AG04450 (cell line): ENCODE results near the gene SMOC1. TPM values are rescaled to one million over a fixed set of nuclear protein-coding genes. Genes with fewer than 3 reads are reported as not detected.

Source experiments
- CTCF ChIA-PET: fragments of 300-600, 350-600 bp; formaldehyde crosslinking; extraction: SDS; loops from one replicate; lab custom pipeline; 2022; ENCODE audit warnings: antibody characterized with exemption, inconsistent platforms; lab: Charles Lee
- POLR2A ChIA-PET: fragments of 350-600 bp; formaldehyde crosslinking; extraction: SDS; loops from one replicate; lab custom pipeline; 2021; ENCODE audit warnings: antibody characterized with exemption, inconsistent platforms; lab: Yijun Ruan, JAX
- DNase-seq: peaks from one replicate; pipeline ENCODE4 v3.0.0-alpha.2; 2011; ENCODE audit warnings: low read depth, low spot score
- H3K27ac ChIP-seq: one replicate; pipeline ENCODE4 v1.5.1; 2012; ENCODE audit warnings: low read depth, low read length, control low read depth
- H3K27me3 ChIP-seq: one replicate; pipeline ENCODE4 v1.6.0; 2012; ENCODE audit warnings: low read length; ENCODE audit not compliant: control insufficient read depth, insufficient read depth
- H3K4me3 ChIP-seq: 2 replicates; pipeline ENCODE4 v1.5.1; 2011; ENCODE audit warnings: mild to moderate bottlenecking, low read depth, low read length, control low read depth
- H3K9me3 ChIP-seq: 2 replicates; pipeline ENCODE4 v1.5.1; 2012; ENCODE audit warnings: low read length; ENCODE audit not compliant: control insufficient read depth, insufficient read depth
- polyA plus RNA-seq: library from polyadenylated mRNA; depleted of rRNA; stranded (reverse); fragments of >200 nt; gene quantifications from 2 replicates; pipeline ENCODE4 v1.2.3, GENCODE V29; 2011
- TF ChIP-seq, protein P1 (sequence below): IDR thresholded peaks from 2 replicates; pipeline ENCODE4 v1.5.1; 2011; ENCODE audit warnings: low read depth, low read length, control low read depth, inconsistent platforms

The SMOC1 gene
- polyA plus RNA-seq, 1 experiment: 19.2 TPM

DNA sequence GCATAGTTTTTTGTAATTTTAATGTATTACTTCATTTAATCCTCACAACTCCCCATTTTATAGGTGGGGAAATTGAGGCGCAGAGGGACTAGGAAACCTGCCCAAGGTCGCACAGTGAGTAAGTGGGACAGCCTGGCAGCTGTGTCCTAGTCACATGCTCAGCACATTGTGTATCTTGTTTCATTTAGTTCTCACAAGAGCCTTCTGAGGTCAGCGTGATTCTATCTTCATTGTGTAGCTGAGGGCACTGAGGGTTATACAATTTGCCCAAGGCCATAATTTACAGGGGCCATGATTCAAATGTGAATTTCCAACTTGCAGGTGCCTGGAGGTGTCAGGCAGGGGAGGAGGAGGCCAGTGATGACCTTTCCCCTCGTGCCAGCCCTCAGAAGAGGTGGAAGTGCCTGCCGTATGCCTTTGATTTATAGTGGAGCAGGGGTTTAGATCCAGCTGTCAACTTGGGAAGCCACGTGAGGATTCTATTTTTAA is 30.3 kb upstream of the SMOC1 start:
- Histone ChIP-seq H3K27ac (no peak overlapping the region), H3K27me3 (peaks cover 21% of the 10 kb centered on the region), H3K4me3 (no peak overlapping the region), H3K9me3 (no peaks in the 10 kb centered on the region)
- CTCF ChIA-PET: no interaction called here
- DNase-seq: no peak
- POLR2A ChIA-PET: no interaction called here
- TF ChIP-seq, protein P1, sequence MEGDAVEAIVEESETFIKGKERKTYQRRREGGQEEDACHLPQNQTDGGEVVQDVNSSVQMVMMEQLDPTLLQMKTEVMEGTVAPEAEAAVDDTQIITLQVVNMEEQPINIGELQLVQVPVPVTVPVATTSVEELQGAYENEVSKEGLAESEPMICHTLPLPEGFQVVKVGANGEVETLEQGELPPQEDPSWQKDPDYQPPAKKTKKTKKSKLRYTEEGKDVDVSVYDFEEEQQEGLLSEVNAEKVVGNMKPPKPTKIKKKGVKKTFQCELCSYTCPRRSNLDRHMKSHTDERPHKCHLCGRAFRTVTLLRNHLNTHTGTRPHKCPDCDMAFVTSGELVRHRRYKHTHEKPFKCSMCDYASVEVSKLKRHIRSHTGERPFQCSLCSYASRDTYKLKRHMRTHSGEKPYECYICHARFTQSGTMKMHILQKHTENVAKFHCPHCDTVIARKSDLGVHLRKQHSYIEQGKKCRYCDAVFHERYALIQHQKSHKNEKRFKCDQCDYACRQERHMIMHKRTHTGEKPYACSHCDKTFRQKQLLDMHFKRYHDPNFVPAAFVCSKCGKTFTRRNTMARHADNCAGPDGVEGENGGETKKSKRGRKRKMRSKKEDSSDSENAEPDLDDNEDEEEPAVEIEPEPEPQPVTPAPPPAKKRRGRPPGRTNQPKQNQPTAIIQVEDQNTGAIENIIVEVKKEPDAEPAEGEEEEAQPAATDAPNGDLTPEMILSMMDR: no peak

- no peak for DNase-seq
- POLR2A ChIA-PET: no interaction called here
These were observed 29.0 kb upstream of the SMOC1 start for GRCh38 chr14:69850086-69850735.

DNA sequence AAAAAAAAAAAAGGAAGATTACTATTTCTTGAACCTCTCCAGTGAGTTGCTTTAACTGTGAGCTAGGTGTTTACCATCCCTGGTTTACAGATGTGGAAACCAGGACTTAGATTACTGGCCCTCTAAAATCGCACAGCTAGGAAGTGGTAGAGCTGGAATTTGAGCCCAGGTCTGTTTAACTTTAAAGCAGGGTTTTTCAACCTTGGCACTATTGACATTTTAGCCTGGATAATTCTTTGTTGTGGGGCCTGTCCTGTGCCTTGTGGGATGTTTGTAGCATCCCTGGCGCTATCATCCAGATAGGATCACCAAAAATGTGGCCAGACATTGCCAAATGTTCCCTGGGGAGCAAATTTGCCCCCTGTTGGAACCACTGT is 28.5 kb upstream of the SMOC1 start:
- CTCF ChIA-PET: interaction anchor here (0.6 kb wide), 1 partner anchor 177 kb away, joined by 3 read pairs; no protein-coding TSS in a partner anchor
- H3K27me3 ChIP-seq: peaks cover 17% of the 10 kb centered on the region

More at GRCh38 chr14:69850086-69850735, 29.0 kb upstream of the SMOC1 start:
- Histone ChIP-seq H3K27me3 (peaks cover 20% of the 10 kb centered on the region), H3K27ac (no peak overlapping the region), H3K9me3 (no peaks in the 10 kb centered on the region), H3K4me3 (no peak overlapping the region)
- CTCF ChIA-PET: interaction anchor here (0.6 kb wide), 1 partner anchor 177 kb away, joined by 3 read pairs; no protein-coding TSS in a partner anchor
- TF ChIP-seq, protein P1: no peak

DNA sequence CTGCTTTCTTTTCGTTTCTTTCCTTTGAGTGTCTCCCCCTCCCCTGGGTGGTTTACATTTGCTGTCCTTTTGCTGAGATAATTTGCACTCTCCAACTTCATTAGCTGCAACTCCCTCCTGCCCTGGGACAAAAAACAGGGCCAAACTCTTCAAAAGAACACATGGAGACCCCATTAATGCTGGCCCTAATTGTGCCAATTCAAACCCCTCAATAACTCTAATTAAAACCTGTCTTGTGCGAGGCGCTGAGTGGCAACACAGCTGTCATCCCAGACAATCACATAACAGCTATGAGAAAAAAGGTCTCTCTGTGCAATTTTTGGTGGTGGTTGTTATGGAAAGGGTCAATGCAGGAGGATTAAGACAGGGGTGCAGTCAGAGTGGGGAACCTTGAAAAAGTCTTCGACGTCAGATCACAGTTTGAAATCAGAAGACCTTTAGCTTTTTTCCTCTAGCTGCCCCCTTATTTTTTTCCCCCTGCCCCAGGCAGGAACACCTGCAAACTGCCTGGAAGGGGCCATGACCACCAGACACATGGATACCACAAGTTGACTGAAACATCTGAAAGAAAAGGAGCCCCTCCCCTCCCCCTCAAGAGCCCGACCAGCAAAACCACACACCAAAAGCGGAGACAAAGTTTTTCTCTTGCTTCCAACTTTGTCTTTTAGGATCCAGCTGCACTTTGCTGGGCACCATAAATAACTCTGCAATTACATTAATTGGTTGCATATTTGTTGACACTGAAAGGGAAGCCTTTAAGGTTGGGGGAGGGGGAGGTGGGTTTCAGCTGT is 26.5 kb upstream of the SMOC1 start:
- H3K27me3 ChIP-seq: peaks cover 16% of the 10 kb centered on the region
- POLR2A ChIA-PET: no interaction called here
- no peak overlapping the region for H3K27ac ChIP-seq
- CTCF ChIA-PET: interaction anchor here (1.0 kb wide), 1 partner anchor 10 kb away, joined by 3 read pairs; no protein-coding TSS in a partner anchor
- no peak overlapping the region for H3K4me3 ChIP-seq
- DNase-seq: no peak
- H3K9me3 ChIP-seq: no peaks in the 10 kb centered on the region
- TF ChIP-seq, protein P1: no peak

More for the DNA sequence above, 28.5 kb upstream of the SMOC1 start:
- TF ChIP-seq, protein P1: no peak
- Histone ChIP-seq H3K4me3 (no peak overlapping the region), H3K27ac (no peak overlapping the region), H3K9me3 (no peaks in the 10 kb centered on the region)
- no peak for DNase-seq
- POLR2A ChIA-PET: no interaction called here

- Histone ChIP-seq H3K9me3 (no peaks in the 10 kb centered on the region), H3K4me3 (no peak overlapping the region), H3K27ac (no peak overlapping the region), H3K27me3 (peaks cover 15% of the 10 kb centered on the region)
- CTCF ChIA-PET: no interaction called here
- POLR2A ChIA-PET: no interaction called here
- no peak for DNase-seq
- TF ChIP-seq, protein P1: no peak
These were observed 25.4 kb upstream of the SMOC1 start for GRCh38 chr14:69853774-69854173.
